HAP-1 (cell line): ENCODE results near the gene IFT22.
A peak's percentile ranks its signal among the peaks of the same experiment; 100 is the strongest.

ENCODE experiments used
- DNase-seq, 2 experiments: peaks; one replicate each; pipeline ENCODE4 v3.0.0-alpha.2; 2016 to 2020; ENCODE audit warnings: low spot score in 2 of 2
- H3K27me3 ChIP-seq: fragments of 250-450 bp; sonication (Bioruptor Pico); 2 replicates; pipeline ENCODE4 v1.5.1; 2020; ENCODE audit warnings: low read depth, mild to moderate bottlenecking, moderate library complexity
- H3K36me3 ChIP-seq: fragments of 250-450 bp; sonication (Bioruptor Pico); replicated peaks from 2 replicates; pipeline ENCODE4 v1.5.1; 2020; ENCODE audit warnings: mild to moderate bottlenecking
- H3K4me1 ChIP-seq: fragments of 250-450 bp; sonication (Bioruptor Pico); 2 replicates; pipeline ENCODE4 v1.5.1; 2020; ENCODE audit warnings: mild to moderate bottlenecking
- H3K4me3 ChIP-seq: fragments of 250-450 bp; sonication (Bioruptor Pico); 2 replicates; pipeline ENCODE4 v1.5.1; 2020; ENCODE audit warnings: mild to moderate bottlenecking, moderate library complexity
- H3K9me3 ChIP-seq: fragments of 250-450 bp; sonication (Bioruptor Pico); 2 replicates; pipeline ENCODE4 v1.5.1; 2020; ENCODE audit warnings: mild to moderate bottlenecking, moderate library complexity
- in situ Hi-C: fragments of 300-500 bp; cut with MboI; formaldehyde crosslinking; loops from 3 replicates; pipeline ENCODE4 v1.14.3; 2020; ENCODE audit warnings: low sequenced_read_pairs, inconsistent platforms, mixed read lengths

The IFT22 gene

GRCh38 chr7:101347477-101347876 is 25.9 kb upstream of the IFT22 start:
- in situ Hi-C loops = no loop called here
- no peaks in the 10 kb centered on the region for H3K36me3 ChIP-seq
- H3K9me3 ChIP-seq = no peaks in the 10 kb centered on the region
- H3K27me3 ChIP-seq = no peaks in the 10 kb centered on the region
- no peak for DNase-seq
- no peaks in the 10 kb centered on the region for H3K4me1 ChIP-seq
- no peak overlapping the region for H3K4me3 ChIP-seq

DNA sequence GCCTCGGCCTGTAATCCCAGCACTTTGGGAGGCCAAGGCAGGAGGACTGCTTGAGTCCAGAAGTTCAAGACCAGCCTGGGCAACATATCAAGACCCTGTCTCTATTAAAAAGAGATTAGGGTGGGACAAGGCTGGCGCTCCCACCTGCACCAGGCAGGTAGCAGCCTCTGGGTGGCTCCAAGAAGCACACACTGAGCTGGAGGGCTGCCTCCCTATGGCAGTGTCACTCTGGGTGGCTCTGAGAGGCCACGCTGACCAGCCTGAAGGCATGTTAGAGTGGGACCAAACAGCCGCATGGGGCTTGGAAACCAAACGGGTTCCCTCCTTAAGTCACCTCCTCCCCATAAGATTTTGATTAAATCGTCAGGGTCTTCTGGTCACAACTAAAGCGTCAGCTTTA is 21.3 kb upstream of the IFT22 start:
- Histone ChIP-seq H3K4me1 (no peaks in the 10 kb centered on the region), H3K4me3 (no peak overlapping the region), H3K36me3 (no peaks in the 10 kb centered on the region), H3K9me3 (no peaks in the 10 kb centered on the region), H3K27me3 (no peaks in the 10 kb centered on the region)
- in situ Hi-C loops = no loop called here
- DNase-seq = no peak

DNA sequence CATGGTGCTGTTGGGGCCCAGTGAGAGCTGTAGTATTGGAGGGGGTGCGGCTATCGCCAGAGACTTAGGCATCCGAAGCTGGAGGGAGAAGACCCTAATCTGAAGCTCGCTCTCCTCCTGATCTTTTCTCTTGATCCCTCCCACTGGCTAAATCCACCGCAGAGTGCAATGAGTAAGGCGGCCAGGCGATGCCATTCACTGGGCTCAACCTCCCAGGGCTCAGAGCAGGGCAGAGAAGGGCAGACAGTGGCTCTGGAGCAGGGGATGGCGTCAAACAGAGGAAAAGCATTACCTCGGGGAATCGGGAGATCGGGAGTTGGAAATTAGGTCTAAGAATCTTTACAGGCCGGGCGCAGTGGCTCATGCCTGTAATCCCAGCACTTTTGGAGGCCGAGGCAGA is 18.8 kb upstream of the IFT22 start:
- Histone ChIP-seq H3K9me3 (no peaks in the 10 kb centered on the region), H3K36me3 (no peaks in the 10 kb centered on the region), H3K4me1 (no peaks in the 10 kb centered on the region), H3K27me3 (no peaks in the 10 kb centered on the region), H3K4me3 (no peak overlapping the region)
- in situ Hi-C loops = no loop called here
- no peak for DNase-seq

DNA sequence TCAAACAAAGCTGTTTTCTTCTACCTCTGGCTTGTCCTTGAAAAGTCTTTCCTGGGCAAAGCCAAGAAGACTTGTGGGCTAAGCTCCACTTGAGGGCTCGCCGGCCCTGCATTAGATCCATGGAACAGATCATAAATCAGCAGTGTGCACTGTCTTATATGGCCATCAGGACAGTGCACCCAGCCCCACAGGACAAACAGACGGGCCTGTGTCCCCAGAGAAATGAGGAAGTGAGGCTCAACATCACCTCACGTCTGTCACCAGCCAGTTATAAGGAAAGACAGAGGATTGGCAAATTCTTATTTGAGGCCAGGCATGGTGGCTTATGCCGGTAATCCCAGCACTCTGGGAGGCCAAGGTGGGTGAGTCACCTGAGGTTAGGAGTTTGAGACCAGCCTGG is 12.3 kb upstream of the IFT22 start:
- DNase-seq = no peak
- no peaks in the 10 kb centered on the region for H3K4me1 ChIP-seq

DNA sequence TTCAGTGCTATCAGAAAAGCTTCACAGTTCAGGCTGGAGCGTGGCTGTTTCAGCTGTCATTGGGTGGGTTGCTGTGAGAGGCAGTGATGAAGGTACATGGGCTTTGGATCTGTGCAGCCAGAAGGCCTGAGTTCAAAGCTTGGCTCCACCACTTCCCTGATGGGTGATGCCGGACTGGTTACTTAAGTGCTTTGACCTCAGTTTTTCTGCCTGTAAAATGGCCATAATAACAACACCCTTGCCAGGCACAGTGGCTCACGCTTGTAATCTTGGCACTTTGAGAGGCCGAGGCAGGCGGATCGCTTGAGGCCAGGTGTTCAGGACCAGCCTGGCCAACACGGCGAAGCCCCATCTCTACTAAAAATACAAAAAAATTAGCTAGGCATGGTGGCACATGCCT is 10.4 kb upstream of the IFT22 start:
- Histone ChIP-seq H3K36me3 (no peaks in the 10 kb centered on the region), H3K9me3 (no peaks in the 10 kb centered on the region), H3K4me3 (no peak overlapping the region), H3K4me1 (no peaks in the 10 kb centered on the region), H3K27me3 (no peaks in the 10 kb centered on the region)
- no peak for DNase-seq
- in situ Hi-C loops = no loop called here

More for the DNA sequence above, 12.3 kb upstream of the IFT22 start:
- Histone ChIP-seq H3K4me3 (no peak overlapping the region), H3K9me3 (no peaks in the 10 kb centered on the region), H3K27me3 (no peaks in the 10 kb centered on the region), H3K36me3 (no peaks in the 10 kb centered on the region)
- in situ Hi-C loops = no loop called here

DNA sequence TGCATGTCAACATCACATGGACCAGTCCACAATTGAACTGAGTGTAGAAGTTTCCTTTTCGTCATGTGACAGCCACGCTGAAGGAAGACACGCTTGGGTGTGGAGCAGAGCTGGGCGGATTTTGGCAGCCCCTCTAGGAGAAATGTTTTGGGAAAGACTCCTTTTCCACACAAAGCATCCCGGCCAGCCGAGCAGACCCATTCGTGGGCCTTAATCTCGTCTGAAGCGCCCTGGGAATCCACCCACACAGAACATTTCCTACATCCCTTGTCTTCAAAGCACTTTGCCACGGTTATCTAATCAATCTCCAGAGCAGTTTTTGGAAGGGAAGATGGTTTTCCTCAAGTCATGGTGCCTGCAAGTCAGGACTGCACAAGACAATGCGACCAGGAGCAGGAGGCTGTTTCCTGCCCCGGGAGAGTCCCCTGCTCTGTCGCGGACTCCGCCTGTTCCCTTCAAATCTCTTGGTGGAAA is 8.4 kb upstream of the IFT22 start:
- DNase-seq = no peak
- Histone ChIP-seq H3K27me3 (no peaks in the 10 kb centered on the region), H3K4me1 (no peaks in the 10 kb centered on the region), H3K36me3 (no peaks in the 10 kb centered on the region), H3K9me3 (no peaks in the 10 kb centered on the region), H3K4me3 (no peak overlapping the region)
- in situ Hi-C loops = no loop called here

- Histone ChIP-seq H3K4me1 (no peaks in the 10 kb centered on the region), H3K27me3 (no peaks in the 10 kb centered on the region), H3K9me3 (no peaks in the 10 kb centered on the region), H3K36me3 (no peaks in the 10 kb centered on the region), H3K4me3 (no peak overlapping the region)
- DNase-seq = no peak
- in situ Hi-C loops = no loop called here
These were observed 6.5 kb upstream of the IFT22 start for GRCh38 chr7:101328159-101328558.

DNA sequence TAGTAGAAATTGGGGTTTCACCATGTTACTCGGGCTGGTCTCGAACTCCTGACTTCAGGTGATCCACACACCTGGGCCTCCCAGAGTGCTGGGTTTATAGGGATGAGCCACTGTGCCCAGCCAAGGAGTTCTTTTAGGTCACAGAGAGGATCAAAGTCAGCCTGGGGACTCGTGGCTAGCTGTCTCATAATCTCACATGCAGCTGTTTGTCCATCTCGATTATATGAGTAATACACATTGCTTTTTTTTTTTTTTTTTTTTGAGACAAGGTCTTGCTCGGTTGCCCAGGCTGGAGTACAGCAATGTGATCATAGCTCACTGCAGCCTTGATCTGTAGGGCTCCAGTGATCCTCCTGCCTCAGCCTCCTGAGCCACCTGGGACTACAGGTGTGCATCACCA is 2.2 kb downstream of the IFT22 start:
- Histone ChIP-seq H3K9me3 (no peaks in the 10 kb centered on the region), H3K36me3 (peaks cover 10% of the 10 kb centered on the region), H3K4me3 (no peak overlapping the region), H3K4me1 (peaks cover 7% of the 10 kb centered on the region; the same call in 1 of the 2 replicates), H3K27me3 (no peaks in the 10 kb centered on the region)
- DNase-seq = no peak
- in situ Hi-C loops = no loop called here

- peaks cover 12% of the 10 kb centered on the region for H3K36me3 ChIP-seq
- no peaks in the 10 kb centered on the region for H3K27me3 ChIP-seq
- DNase-seq = peak; percentile 44 to 72
- peaks cover 3% of the 10 kb centered on the region; the same call in 1 of the 2 replicates for H3K9me3 ChIP-seq
- no peak overlapping the region for H3K4me3 ChIP-seq
- H3K4me1 ChIP-seq = no peaks in the 10 kb centered on the region
- in situ Hi-C loops = no loop called here
These were observed 6.3 kb downstream of the IFT22 start for GRCh38 chr7:101315336-101315735.

DNA sequence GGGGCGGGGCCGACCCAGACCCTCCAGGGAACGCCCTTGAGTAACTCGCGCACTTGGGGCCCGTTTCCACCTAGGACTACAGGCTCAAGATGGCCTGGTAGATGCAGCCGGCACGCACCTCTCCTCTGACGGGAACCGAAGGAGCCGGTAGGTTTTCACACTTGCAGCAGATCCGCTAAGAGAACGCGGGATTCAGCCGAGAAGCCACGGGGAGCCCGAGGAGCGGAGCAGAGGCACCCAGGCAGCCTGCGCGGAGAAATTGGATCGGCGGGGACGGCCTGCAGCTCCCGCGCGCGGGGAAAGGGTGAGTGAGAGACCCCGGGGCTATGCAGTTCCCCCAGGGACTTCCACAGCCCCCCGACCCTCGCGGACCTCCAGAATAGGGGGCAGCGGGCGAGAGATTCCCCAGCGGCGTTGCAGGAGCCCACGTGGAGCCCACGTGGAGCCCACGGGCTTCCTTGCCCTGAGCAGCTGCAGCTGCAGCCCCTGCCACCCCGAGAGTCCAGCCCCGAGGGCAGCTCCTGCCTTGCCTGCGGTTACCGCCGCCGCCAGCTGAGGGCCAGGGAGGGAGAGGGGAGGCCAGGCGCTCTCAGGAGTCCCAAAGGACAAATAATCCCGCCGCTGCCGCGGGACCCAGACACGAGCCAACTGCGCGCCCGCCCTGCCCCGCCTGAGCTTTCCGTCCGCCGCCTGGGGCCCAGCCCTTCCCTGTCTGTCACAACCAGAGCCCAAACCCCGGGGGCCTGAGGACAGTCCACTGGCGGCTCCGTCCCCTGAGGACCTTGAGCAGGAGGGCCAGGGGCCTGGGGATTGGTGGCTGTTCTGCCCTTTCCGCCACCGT is 13.1 kb downstream of the IFT22 start:
- DNase-seq = no peak
- H3K36me3 ChIP-seq = no peaks in the 10 kb centered on the region
- no peaks in the 10 kb centered on the region for H3K4me1 ChIP-seq
- no peaks in the 10 kb centered on the region for H3K27me3 ChIP-seq
- H3K9me3 ChIP-seq = peaks cover 5% of the 10 kb centered on the region; the same call in 1 of the 2 replicates
- in situ Hi-C loops = no loop called here
- no peak overlapping the region for H3K4me3 ChIP-seq

GRCh38 chr7:101306307-101306706 is 15.3 kb downstream of the IFT22 start:
- no peaks in the 10 kb centered on the region for H3K36me3 ChIP-seq
- in situ Hi-C loops = no loop called here
- no peak overlapping the region for H3K4me3 ChIP-seq
- H3K9me3 ChIP-seq = peaks cover 5% of the 10 kb centered on the region; the same call in 1 of the 2 replicates
- no peak for DNase-seq
- no peaks in the 10 kb centered on the region for H3K27me3 ChIP-seq
- H3K4me1 ChIP-seq = no peaks in the 10 kb centered on the region

DNA sequence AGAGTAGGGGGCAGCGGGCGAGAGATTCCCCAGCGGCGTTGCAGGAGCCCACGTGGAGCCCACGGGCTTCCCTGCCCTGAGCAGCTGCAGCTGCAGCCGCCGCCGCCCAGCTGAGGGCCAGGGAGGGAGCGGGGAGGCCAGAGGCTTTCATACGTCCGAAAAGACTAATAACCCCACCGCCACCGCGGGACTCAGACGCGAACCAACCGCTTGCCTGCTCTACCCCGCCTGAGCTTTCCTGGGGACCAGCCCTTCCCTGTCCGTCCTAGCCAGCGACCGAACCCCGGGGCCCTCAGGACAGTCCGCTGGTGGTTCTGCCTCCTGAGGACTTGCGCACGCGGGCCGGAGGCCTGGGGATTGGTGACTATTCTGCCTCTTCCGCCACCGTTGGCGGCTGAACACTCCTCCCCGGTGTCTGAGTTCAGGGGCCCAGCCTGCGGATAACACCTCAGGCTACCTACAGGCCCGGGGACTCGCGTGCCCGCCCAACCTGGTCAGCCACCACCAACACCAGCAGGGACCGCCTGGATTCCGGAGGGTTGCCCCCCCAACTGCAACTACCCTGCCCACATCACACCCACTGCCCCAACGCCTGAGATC is 18.4 kb downstream of the IFT22 start:
- in situ Hi-C loops = no loop called here
- Histone ChIP-seq H3K9me3 (peaks cover 7% of the 10 kb centered on the region; the same call in 1 of the 2 replicates), H3K27me3 (no peaks in the 10 kb centered on the region), H3K36me3 (no peaks in the 10 kb centered on the region), H3K4me1 (no peaks in the 10 kb centered on the region), H3K4me3 (no peak overlapping the region)
- no peak for DNase-seq

- H3K4me1 ChIP-seq = no peaks in the 10 kb centered on the region
- no peak overlapping the region for H3K4me3 ChIP-seq
- DNase-seq = no peak
- in situ Hi-C loops = no loop called here
- no peaks in the 10 kb centered on the region for H3K36me3 ChIP-seq
- H3K9me3 ChIP-seq = peaks cover 7% of the 10 kb centered on the region; the same call in 1 of the 2 replicates
- H3K27me3 ChIP-seq = no peaks in the 10 kb centered on the region
These were observed 18.9 kb downstream of the IFT22 start for GRCh38 chr7:101302641-101303101.
